HepG2 (cell line): ENCODE results near the gene CC2D1B. TPM values are rescaled to one million over a fixed set of nuclear protein-coding genes. Genes with fewer than 3 reads are reported as not detected.
A peak's percentile ranks its signal among the peaks of the same experiment; 100 is the strongest.

Experiments
- HIC2 ChIP-seq: sonication (generic); formaldehyde crosslinking; IDR thresholded peaks from 2 replicates; pipeline ENCODE4 v1.9.0; 2022; ENCODE audit warnings: low read depth, missing genetic modification reagents
- HNF4A ChIP-seq: sonication (generic); formaldehyde crosslinking; IDR thresholded peaks from 2 replicates; pipeline ENCODE4 v1.4.0; 2020; ENCODE audit warnings: missing genetic modification reagents
- IKZF1 ChIP-seq: fragments of 450-650 bp; IDR thresholded peaks from 2 replicates; pipeline ENCODE4 v1.7.1; 2016
- POLR2A ChIP-seq, 2 experiments: IDR thresholded peaks; 2 replicates each; pipeline ENCODE4 v1.6.1; 2011; ENCODE audit warnings: low read depth in 2 of 2, low read length in 2 of 2, mild to moderate bottlenecking in 1 of 2, moderate library complexity in 1 of 2; ENCODE audit not compliant: insufficient read depth in 1 of 2
- UBTF ChIP-seq: sonication (generic); formaldehyde crosslinking; IDR thresholded peaks from 2 replicates; pipeline ENCODE4 v1.4.0; 2020; ENCODE audit warnings: mild to moderate bottlenecking, missing genetic modification reagents
- ZBTB38 ChIP-seq: sonication (generic); formaldehyde crosslinking; IDR thresholded peaks from 2 replicates; pipeline ENCODE4 v1.5.1; 2020; ENCODE audit warnings: mild to moderate bottlenecking, missing genetic modification reagents
- ZBTB4 ChIP-seq: sonication (generic); formaldehyde crosslinking; IDR thresholded peaks from 2 replicates; pipeline ENCODE4 v1.4.0; 2020; ENCODE audit warnings: missing genetic modification reagents, mild to moderate bottlenecking, borderline replicate concordance
- ZNF574 ChIP-seq: sonication (generic); formaldehyde crosslinking; IDR thresholded peaks from 2 replicates; pipeline ENCODE4 v1.4.0; 2020; ENCODE audit warnings: missing genetic modification reagents
- polyA plus RNA-seq, 8 experiments: library from polyadenylated mRNA; depleted of rRNA in 3 of 8; stranded (reverse) in 7 of 8; unstranded in 1 of 8; fragments of >200 nt; fragmentation: Illumina TruSeq in 4 of 8; extraction: Trizol in 4 of 8; gene quantifications; 2 replicates each; pipeline versions ENCODE4 v1.2.1 to v1.2.3, GENCODE V29; 2011 to 2016; ENCODE audit warnings: low read depth in 4 of 8, missing spikeins in 1 of 8, mixed read lengths in 1 of 8; ENCODE audit not compliant: insufficient read depth in 1 of 8
- total RNA-seq, 5 experiments: library from RNA; depleted of rRNA; stranded (reverse); fragments of >200 nt; fragmentation: Illumina TruSeq; extraction: Trizol; gene quantifications; 2 replicates each; pipeline ENCODE4 v1.2.3, GENCODE V29; 2016; ENCODE audit warnings: low read depth in 1 of 5

CC2D1B gene
- total and polyA plus RNA-seq, 2 of the 13 experiments (the other 11 are each of a cell fraction or from before 2014, with no cell fraction given) = 7.2 to 19.2 TPM

- TF ChIP-seq ZNF574 (CRISPR knock-in tag) (0 out of 2 replicates have a peak, but pooled peaks have one; percentile 16), POLR2A (IDR thresholded peaks at IDR 0.05; ENCODE audit: insufficient read depth in 1 of 2, low read depth in 2 of 2, low read length in 2 of 2) (peak in 1 of 2 experiments; percentile 44; a peak in 1 of 4 replicates), UBTF (CRISPR knock-in tag) (0 out of 2 replicates have a peak, but pooled peaks have one; percentile 15), IKZF1 (no peak), HIC2 (peak; percentile 75; the same call in 1 of the 2 replicates), ZBTB4 (CRISPR knock-in tag) (peak; percentile 43; the same call in 1 of the 2 replicates), ZBTB38 (CRISPR knock-in tag) (peak; percentile 67), HNF4A (peak; percentile 32; the same call in 1 of the 2 replicates)
These were observed 10.0 kb downstream of the CC2D1B start (continued) for GRCh38 chr1:52355847-52356505.
